GM21619 (cell line): ENCODE measurements around the gene OR4E1.
"Not testable (repeated sequence)": the region's sequence is repeated elsewhere in the genome, so short reads cannot be mapped to it uniquely, and the experiment has no call there.

ENCODE experiments used
- ATAC-seq: cut with Tn5 transposase; IDR thresholded peaks from one replicate; pipeline ENCODE4 v1.9.1; 2021; ENCODE audit not compliant: unreplicated experiment

The OR4E1 gene

GRCh38 chr14:21653331-21653885 lies 20.2 kb downstream of the OR4E1 start, which contains the start of gene OR4E2:
TSS of gene OR4E2 (plus strand) at chr14:21653835. CDS start at chr14:21665083, 11,248 bp downstream.
- no peak for ATAC-seq

- ATAC-seq, result no peak
These were observed 21.3 kb downstream of the OR4E1 start for GRCh38 chr14:21652209-21652808.

- no peak for ATAC-seq
These were observed 26.2 kb downstream of the OR4E1 start for GRCh38 chr14:21647380-21647779.

- no peak for ATAC-seq
These were observed 30.2 kb downstream of the OR4E1 start for GRCh38 chr14:21643407-21643806.

GRCh38 chr14:21642683-21643082 lies 30.9 kb downstream of the OR4E1 start:
- no peak for ATAC-seq

- no peak for ATAC-seq
These were observed 38.8 kb downstream of the OR4E1 start, which contains the start of gene OR10G2 for GRCh38 chr14:21634840-21635239. TSS of gene OR10G2 (minus strand) at chr14:21634940. CDS start at chr14:21634842, 98 bp downstream.

- ATAC-seq, result no peak
These were observed 42.5 kb downstream of the OR4E1 start for GRCh38 chr14:21631084-21631483.

GRCh38 chr14:21630503-21630902 lies 43.1 kb downstream of the OR4E1 start:
- ATAC-seq, result not testable (repeated sequence)

GRCh38 chr14:21626491-21627230 lies 47.0 kb downstream of the OR4E1 start:
- no peak for ATAC-seq
